Measurements from ENCODE around the gene SIAH1.

DNA sequence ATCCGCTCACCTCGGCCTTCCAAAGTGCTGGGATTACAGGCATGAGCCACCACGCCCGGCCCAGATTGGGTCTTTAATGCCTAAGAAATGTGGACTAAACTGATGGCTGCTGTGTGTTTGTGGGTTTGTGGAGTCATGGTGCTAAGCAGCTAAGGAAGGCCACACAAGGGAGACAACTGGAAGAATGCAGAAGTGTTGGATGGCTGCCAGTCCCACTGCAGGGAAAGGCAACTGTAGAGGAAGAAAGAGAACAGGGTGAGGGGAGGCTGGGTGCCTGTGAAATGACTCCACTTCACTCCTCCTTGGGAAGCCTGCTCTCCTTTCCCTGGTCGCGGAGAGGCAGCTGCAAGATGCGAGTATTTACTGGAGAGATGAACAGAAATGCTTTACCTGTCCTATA is 23.5 kb upstream of the SIAH1 start:
- no peak for TF ChIP-seq CTCF (IDR thresholded peaks at IDR 0.05; ENCODE audit: low read depth, low read length)
- TF ChIP-seq EZH2phosphoT487 (IDR thresholded peaks at IDR 0.05; ENCODE audit: low read depth) = no peak
